Measurements from ENCODE around the gene NKD2. TPM values are rescaled to one million over a fixed set of nuclear protein-coding genes. Genes with fewer than 3 reads are reported as not detected.
A peak's percentile ranks its signal among the peaks of the same experiment; 100 is the strongest.

The NKD2 gene
- total and polyA plus RNA-seq, 9 of the 15 experiments (the other 6 are each of a cell fraction or from before 2014, with no cell fraction given): 0.09 to 0.64 (median 0.27) TPM; not detected in 5

DNA sequence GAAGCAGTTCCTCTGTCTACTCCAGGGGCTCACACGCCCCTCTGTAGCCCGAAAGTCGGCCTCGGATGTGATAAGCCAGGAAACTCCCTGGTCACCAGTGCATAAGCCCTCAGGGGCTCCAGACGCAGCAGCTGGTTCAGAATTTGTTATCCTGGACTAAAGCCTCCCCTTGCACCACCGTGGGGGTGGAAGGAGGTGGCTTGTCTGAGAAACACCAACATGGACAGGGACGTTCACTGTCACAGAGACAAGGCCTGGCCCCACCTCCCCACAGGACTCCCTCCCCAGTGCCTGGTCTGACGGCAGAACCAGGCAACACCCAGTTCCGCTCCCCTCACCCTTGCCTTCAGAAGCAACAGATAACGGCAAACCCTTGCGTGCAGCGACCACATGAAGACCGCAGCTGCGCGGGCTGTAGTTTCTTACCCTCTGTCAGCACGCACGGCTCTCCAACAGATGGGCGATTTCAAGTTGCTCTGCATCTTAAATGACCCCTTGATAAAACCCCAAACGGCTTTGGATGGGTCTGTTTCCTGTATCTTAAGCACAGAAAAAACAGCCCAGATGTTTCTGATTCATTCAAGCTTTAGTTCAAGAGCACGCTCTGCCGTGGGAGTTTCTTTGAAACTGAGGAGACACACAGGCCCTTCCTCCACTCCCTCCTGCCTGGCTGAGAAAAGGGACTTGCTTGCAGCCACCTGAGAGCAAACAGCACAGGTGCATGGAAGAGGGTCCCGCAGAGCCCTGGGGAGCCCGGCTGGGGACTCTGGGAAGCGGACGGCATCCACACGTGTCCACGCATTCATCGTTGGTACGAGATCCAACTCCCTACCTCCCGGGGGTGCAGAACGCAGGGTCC lies 44.7 kb upstream of the NKD2 start (continued):
- TF ChIP-seq ZNF324 (CRISPR knock-in tag; IDR thresholded peaks at IDR 0.05) (no peak), GTF2E2 (tag; IDR thresholded peaks at IDR 0.05) (no peak), NR2C2 (CRISPR knock-in tag; IDR thresholded peaks at IDR 0.05) (no peak), NR2C2 (tag; IDR thresholded peaks at IDR 0.05) (peak; percentile 45; the same call in 1 of the 2 replicates), FIP1L1 (IDR thresholded peaks at IDR 0.05; ENCODE audit: low read depth, low read length, poor library complexity, severe bottlenecking) (no peak), ZNF696 (CRISPR knock-in tag; conservative IDR thresholded peaks at IDR 0.05) (no peak), EGR1 (conservative IDR thresholded peaks at IDR 0.05) (no peak), ARID2 (IDR thresholded peaks at IDR 0.05) (no peak), ZNF146 (CRISPR knock-in tag; IDR thresholded peaks at IDR 0.05; ENCODE audit: unreplicated experiment) (no peak), FOXJ3 (CRISPR knock-in tag; IDR thresholded peaks at IDR 0.05) (no peak), HOXB6 (CRISPR knock-in tag; IDR thresholded peaks at IDR 0.05; ENCODE audit: borderline replicate concordance) (no peak), HMG20A (CRISPR knock-in tag; conservative IDR thresholded peaks at IDR 0.05) (no peak), ZNF57 (CRISPR knock-in tag; IDR thresholded peaks at IDR 0.05) (no peak), TSC22D4 (tag; IDR thresholded peaks at IDR 0.05) (no peak), KLF6 (CRISPR knock-in tag; IDR thresholded peaks at IDR 0.05; ENCODE audit: borderline replicate concordance) (no peak; the same call in 1 of the 2 replicates), ZNF224 (CRISPR knock-in tag; IDR thresholded peaks at IDR 0.05) (no peak), MLX (CRISPR knock-in tag; conservative IDR thresholded peaks at IDR 0.05) (no peak), CBFA2T3 (IDR thresholded peaks at IDR 0.05) (peak; percentile 71), ZC3H11A (IDR thresholded peaks at IDR 0.05; ENCODE audit: low read depth, low read length) (no peak), SMARCE1 (IDR thresholded peaks at IDR 0.05) (peak; percentile 58; the same call in 1 of the 2 replicates), ZNF212 (CRISPR knock-in tag; IDR thresholded peaks at IDR 0.05) (no peak), TRIM24 (IDR thresholded peaks at IDR 0.05) (peak; percentile 30 to 73; a peak in 2 of 4 replicates), MBD1 (CRISPR knock-in tag; IDR thresholded peaks at IDR 0.05) (no peak)
- TF ChIP-seq, protein P1, sequence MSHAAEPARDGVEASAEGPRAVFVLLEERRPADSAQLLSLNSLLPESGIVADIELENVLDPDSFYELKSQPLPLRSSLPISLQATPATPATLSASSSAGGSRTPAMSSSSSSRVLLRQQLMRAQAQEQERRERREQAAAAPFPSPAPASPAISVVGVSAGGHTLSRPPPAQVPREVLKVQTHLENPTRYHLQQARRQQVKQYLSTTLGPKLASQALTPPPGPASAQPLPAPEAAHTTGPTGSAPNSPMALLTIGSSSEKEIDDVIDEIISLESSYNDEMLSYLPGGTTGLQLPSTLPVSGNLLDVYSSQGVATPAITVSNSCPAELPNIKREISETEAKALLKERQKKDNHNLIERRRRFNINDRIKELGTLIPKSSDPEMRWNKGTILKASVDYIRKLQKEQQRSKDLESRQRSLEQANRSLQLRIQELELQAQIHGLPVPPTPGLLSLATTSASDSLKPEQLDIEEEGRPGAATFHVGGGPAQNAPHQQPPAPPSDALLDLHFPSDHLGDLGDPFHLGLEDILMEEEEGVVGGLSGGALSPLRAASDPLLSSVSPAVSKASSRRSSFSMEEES (CRISPR knock-in tag; IDR thresholded peaks at IDR 0.05): no peak
- TF ChIP-seq, protein P2, sequence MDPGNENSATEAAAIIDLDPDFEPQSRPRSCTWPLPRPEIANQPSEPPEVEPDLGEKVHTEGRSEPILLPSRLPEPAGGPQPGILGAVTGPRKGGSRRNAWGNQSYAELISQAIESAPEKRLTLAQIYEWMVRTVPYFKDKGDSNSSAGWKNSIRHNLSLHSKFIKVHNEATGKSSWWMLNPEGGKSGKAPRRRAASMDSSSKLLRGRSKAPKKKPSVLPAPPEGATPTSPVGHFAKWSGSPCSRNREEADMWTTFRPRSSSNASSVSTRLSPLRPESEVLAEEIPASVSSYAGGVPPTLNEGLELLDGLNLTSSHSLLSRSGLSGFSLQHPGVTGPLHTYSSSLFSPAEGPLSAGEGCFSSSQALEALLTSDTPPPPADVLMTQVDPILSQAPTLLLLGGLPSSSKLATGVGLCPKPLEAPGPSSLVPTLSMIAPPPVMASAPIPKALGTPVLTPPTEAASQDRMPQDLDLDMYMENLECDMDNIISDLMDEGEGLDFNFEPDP (CRISPR knock-in tag; IDR thresholded peaks at IDR 0.05): no peak

Measured in K562 (cell line).